ENCODE measurements around the gene PRR33.

DNA sequence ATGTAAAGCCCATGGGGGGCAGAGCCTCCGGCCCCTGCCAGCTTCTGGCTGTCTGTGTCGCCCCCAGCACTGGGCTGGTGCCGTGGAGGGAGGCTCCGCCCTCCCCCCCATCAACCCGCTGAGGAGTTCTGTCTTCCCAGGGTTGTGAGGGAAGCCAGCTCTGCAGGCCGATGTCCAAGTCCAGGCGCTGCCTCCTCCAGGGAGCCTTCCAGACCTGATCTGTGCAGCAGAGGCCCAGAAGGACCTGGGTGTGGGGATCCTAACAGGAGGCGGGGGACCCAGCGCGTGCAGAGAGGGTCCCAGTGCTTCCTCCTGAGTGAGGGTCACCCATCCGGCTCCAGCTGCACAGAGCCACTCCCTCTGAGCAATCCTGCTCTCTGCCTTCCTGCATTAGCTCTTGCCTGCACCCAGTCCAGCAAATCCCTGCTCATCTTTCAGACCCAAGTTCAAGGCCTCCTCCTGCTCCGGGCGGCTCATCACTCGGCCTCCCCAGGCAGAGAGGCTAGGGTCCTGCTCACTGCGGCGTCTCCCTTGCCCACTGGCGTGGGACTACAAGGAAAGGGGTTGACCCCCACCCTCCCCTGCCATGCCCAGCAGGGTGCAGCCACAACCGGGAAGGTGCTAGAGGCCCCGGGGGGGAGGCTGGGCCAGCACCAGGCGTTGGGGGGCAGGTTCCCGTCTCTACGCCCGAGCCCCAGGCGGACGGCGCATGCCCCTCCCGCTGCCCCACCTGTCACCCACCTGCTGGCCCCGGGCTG lies 16.4 kb downstream of the PRR33 start:
- TF ChIP-seq, protein P1, sequence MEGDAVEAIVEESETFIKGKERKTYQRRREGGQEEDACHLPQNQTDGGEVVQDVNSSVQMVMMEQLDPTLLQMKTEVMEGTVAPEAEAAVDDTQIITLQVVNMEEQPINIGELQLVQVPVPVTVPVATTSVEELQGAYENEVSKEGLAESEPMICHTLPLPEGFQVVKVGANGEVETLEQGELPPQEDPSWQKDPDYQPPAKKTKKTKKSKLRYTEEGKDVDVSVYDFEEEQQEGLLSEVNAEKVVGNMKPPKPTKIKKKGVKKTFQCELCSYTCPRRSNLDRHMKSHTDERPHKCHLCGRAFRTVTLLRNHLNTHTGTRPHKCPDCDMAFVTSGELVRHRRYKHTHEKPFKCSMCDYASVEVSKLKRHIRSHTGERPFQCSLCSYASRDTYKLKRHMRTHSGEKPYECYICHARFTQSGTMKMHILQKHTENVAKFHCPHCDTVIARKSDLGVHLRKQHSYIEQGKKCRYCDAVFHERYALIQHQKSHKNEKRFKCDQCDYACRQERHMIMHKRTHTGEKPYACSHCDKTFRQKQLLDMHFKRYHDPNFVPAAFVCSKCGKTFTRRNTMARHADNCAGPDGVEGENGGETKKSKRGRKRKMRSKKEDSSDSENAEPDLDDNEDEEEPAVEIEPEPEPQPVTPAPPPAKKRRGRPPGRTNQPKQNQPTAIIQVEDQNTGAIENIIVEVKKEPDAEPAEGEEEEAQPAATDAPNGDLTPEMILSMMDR (conservative IDR thresholded peaks at IDR 0.05): no peak
- no peak for TF ChIP-seq ZFX (IDR thresholded peaks at IDR 0.05)
